ENCODE measurements around the gene CACNA2D1.

DNA sequence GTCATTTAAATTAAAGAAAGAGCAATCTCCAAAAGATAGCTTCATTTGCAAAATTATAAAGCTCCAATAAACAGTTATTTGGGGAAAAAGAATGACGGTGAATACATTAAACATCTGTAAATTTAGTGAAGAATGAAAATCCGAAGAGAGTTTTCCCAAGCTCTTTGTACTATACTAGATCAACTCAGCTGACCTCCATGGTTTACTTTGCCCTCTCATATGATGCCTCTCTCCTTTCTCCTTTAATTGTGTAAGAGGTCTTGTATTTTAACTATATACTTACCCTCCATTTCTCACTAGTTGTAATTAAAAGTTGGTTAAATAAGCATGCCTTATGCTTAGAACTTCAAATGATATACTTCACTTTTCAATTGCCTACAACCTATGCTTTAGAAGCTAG, 125.8 kb downstream of the CACNA2D1 start:
- TF ChIP-seq POLR2AphosphoS5 (IDR thresholded peaks at IDR 0.05; ENCODE audit: low read depth, low read length): no peak
- no peak for TF ChIP-seq CTCF (IDR thresholded peaks at IDR 0.05)
